GM13976 (cell line): ENCODE data around the gene C14orf132.

ENCODE experiments used
- DNase-seq: peaks from one replicate; pipeline ENCODE4 v3.0.0; 2012; ENCODE audit warnings: low spot score
- in situ Hi-C: fragments of 300-500 bp; cut with MboI; formaldehyde crosslinking; loops from one replicate; pipeline ENCODE4 v1.12.0; 2022; ENCODE audit warnings: low sequenced_read_pairs, mixed read lengths, inconsistent platforms; ENCODE audit not compliant: unreplicated experiment
- TF ChIP-seq, protein P1 (sequence below): IDR thresholded peaks from 2 replicates; pipeline ENCODE4 v1.5.1; 2012; ENCODE audit warnings: borderline replicate concordance, mild to moderate bottlenecking; ENCODE audit not compliant: insufficient read depth; ENCODE audit errors: extremely low read depth, missing control alignments, control extremely low read depth

The C14orf132 gene

GRCh38 chr14:96129128-96129736, 90.1 kb downstream of the C14orf132 start:
- TF ChIP-seq, protein P1, sequence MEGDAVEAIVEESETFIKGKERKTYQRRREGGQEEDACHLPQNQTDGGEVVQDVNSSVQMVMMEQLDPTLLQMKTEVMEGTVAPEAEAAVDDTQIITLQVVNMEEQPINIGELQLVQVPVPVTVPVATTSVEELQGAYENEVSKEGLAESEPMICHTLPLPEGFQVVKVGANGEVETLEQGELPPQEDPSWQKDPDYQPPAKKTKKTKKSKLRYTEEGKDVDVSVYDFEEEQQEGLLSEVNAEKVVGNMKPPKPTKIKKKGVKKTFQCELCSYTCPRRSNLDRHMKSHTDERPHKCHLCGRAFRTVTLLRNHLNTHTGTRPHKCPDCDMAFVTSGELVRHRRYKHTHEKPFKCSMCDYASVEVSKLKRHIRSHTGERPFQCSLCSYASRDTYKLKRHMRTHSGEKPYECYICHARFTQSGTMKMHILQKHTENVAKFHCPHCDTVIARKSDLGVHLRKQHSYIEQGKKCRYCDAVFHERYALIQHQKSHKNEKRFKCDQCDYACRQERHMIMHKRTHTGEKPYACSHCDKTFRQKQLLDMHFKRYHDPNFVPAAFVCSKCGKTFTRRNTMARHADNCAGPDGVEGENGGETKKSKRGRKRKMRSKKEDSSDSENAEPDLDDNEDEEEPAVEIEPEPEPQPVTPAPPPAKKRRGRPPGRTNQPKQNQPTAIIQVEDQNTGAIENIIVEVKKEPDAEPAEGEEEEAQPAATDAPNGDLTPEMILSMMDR: no peak
- no peak for DNase-seq
- in situ Hi-C loops: no loop called here

GRCh38 chr14:96130391-96130790, 91.2 kb downstream of the C14orf132 start:
- TF ChIP-seq, protein P1: no peak
- no peak for DNase-seq
- in situ Hi-C loops: no loop called here

DNA sequence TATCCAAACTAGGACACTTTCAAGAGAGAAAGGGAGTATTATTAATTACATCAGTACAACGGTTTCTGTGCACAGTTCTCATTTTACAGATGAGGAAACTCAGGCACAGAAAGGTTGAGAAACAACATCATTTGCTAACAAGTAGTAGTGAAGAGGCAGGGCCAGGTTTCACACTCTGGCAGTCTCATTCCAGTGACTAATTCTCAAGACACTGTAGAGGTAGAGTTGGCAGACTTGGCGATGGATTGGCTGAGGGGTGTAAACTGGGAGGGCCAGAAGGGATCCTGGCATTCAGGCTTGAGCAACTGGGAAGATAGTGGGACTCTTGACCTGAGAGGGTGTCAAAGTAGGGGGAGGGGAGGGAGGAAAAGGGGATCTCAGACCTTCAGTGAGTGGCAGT, 91.7 kb downstream of the C14orf132 start:
- no peak for DNase-seq
- TF ChIP-seq, protein P1: no peak
- in situ Hi-C loops: no loop called here

GRCh38 chr14:96131836-96132235, 92.7 kb downstream of the C14orf132 start:
- DNase-seq: no peak
- in situ Hi-C loops: no loop called here
- TF ChIP-seq, protein P1: no peak

- no peak for DNase-seq
- TF ChIP-seq, protein P1: no peak
- in situ Hi-C loops: no loop called here
Measured at GRCh38 chr14:96134508-96134907, 95.3 kb downstream of the C14orf132 start.

GRCh38 chr14:96135285-96135684, 96.1 kb downstream of the C14orf132 start:
- no peak for DNase-seq
- TF ChIP-seq, protein P1: no peak
- in situ Hi-C loops: no loop called here
